GM12864 (cell line): ENCODE results near the gene TSHZ1.

Experiments
- DNase-seq: peaks from one replicate; pipeline ENCODE4 v3.0.0-alpha.2; 2011; ENCODE audit warnings: low read depth
- H3K4me3 ChIP-seq: 2 replicates; pipeline ENCODE4 v1.5.1; 2011; ENCODE audit warnings: mild to moderate bottlenecking, low read depth, low read length, control low read depth
- TF ChIP-seq, protein P1 (sequence below): IDR thresholded peaks from 2 replicates; pipeline ENCODE4 v1.5.1; 2011; ENCODE audit warnings: low read depth, mild to moderate bottlenecking, moderate library complexity, low read length, control low read depth, inconsistent platforms; ENCODE audit errors: missing control alignments

TSHZ1 gene

DNA sequence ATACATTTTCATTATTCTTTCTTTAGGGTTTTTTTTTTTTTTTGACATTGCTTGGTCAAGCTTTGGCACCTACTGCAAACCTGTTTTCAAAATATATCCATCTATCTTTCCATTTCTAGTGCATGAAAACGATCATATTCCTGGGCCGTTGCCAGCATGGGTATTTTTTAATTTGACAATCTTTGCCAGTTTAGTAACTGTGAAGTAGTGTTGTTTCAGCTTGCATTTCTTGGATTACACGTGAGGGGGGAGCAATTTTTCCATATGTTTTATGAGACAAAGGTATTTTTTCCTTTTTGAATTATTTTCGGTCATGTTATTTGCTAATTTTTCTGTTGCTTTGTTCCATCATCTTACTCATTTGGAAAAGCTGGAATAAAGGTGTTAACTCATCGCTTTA lies 40.9 kb downstream of the TSHZ1 start:
- no peak overlapping the region for H3K4me3 ChIP-seq
- TF ChIP-seq, protein P1, sequence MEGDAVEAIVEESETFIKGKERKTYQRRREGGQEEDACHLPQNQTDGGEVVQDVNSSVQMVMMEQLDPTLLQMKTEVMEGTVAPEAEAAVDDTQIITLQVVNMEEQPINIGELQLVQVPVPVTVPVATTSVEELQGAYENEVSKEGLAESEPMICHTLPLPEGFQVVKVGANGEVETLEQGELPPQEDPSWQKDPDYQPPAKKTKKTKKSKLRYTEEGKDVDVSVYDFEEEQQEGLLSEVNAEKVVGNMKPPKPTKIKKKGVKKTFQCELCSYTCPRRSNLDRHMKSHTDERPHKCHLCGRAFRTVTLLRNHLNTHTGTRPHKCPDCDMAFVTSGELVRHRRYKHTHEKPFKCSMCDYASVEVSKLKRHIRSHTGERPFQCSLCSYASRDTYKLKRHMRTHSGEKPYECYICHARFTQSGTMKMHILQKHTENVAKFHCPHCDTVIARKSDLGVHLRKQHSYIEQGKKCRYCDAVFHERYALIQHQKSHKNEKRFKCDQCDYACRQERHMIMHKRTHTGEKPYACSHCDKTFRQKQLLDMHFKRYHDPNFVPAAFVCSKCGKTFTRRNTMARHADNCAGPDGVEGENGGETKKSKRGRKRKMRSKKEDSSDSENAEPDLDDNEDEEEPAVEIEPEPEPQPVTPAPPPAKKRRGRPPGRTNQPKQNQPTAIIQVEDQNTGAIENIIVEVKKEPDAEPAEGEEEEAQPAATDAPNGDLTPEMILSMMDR = no peak
- DNase-seq = no peak

DNA sequence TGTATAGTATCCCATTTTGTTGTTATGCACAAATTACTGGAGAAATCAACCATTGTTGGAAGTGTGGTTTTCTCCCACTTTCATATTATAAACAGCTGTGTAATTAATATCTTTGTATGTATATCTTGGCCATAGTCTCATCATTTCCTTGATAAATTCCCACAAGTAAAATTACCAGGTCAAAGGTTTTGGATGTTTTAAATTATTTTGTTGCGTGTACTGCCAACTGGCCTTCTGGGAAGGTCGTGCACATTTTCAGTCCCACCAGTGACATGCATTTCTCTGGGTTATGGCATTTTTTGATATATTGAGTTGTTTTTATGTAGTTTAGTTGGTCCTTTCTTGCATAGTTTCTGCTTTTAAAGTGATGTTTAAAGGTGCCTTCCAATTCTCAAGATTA lies 41.5 kb downstream of the TSHZ1 start:
- TF ChIP-seq, protein P1 = no peak

GRCh38 chr18:75253043-75253442 lies 42.4 kb downstream of the TSHZ1 start:
- DNase-seq = no peak
- H3K4me3 ChIP-seq = no peak overlapping the region
- TF ChIP-seq, protein P1 = no peak

More for the DNA sequence above, 41.5 kb downstream of the TSHZ1 start:
- H3K4me3 ChIP-seq = no peak overlapping the region
- no peak for DNase-seq

DNA sequence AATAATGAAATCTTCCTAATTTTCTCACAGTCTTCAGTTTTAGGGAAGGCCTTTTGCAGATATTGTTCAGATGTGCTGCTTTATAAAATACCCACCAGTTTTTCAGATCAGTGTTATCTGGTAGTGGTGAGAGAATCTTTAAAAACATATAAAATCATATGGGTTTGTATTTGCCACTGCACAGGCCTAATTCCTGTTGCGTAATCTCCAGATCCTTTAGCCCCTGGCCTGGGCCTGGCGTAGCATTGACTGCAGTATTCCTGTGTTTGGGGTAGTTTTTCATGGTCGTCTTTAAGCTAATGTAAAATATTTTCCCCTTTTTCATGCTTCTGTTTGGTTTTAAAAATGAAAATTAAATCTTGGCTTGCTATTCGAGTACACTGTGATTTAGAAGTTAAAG lies 43.2 kb downstream of the TSHZ1 start:
- no peak overlapping the region for H3K4me3 ChIP-seq
- TF ChIP-seq, protein P1 = no peak
- DNase-seq = no peak

DNA sequence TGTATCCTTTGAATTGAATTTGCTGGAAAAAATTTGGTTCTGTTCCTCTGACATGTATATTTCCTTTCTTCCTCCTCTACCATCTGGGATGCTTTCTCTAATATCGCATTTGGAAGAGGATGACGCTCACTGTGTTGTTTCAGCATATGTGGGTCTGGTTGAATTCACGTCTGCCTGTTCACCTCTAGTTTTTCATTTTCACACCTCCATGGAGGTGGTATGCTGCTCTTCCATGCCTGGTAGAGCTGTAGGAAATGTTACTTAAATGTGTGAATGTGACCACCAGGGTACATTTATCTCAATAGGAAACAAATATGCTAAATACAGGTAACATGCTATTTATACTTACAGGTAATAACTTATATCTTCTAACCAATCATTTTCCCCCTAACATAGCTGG lies 44.5 kb downstream of the TSHZ1 start:
- no peak overlapping the region for H3K4me3 ChIP-seq
- DNase-seq = no peak

DNA sequence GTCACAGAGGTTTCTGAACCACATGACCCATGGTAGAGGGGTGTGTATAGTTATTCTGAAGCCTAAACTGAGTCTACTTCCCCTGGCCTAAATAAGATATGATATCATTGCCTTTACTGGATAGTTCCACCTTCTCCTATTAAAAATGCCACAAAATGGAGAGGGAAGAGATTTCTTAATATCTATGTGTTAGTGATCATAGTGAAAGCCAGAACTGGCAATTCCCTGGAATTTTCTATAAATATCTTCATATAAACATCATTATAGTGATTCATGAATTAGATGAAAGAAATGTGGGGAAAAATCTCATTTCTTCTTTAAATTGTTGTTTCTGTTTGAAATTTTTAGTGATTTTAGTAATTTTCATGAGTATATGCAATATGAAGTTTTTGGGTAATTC lies 45.8 kb downstream of the TSHZ1 start:
- TF ChIP-seq, protein P1 = no peak
- H3K4me3 ChIP-seq = no peak overlapping the region
- no peak for DNase-seq

More for the DNA sequence above, 44.5 kb downstream of the TSHZ1 start:
- TF ChIP-seq, protein P1 = no peak

- TF ChIP-seq, protein P1 = no peak
- no peak for DNase-seq
Measured at GRCh38 chr18:75257605-75258004, 47.0 kb downstream of the TSHZ1 start.

More at GRCh38 chr18:75257605-75258004, 47.0 kb downstream of the TSHZ1 start:
- H3K4me3 ChIP-seq = no peak overlapping the region
